ENCODE data around the gene WDR62. TPM values are rescaled to one million over a fixed set of nuclear protein-coding genes. Genes with fewer than 3 reads are reported as not detected.
"Not testable (repeated sequence)": the region's sequence is repeated elsewhere in the genome, so short reads cannot be mapped to it uniquely, and the experiment has no call there.

Gene WDR62
- total RNA-seq, 1 experiment from 2014 or later = 51.4 TPM

DNA sequence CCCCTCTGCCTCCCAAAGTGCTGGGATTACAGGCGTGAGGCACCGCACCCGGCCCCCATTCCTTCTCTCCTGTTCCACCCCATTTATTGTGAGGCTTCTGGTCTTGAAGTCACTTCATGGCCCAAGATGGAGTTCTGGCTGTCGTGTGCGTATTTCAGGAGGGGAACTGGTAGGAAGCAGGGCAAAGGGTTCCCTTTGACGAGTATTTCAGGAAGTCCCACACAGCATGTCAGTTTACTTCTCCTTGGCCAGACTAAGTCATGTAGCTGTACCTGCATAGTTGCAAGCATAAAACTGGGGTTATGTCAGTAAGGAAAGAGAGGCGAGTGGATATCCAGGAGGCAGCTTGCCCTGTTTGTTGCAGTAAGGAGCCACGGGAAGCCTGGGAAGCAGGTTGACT is 10.1 kb downstream of the WDR62 start:
- no peaks in the 10 kb centered on the region for H3K4me1 ChIP-seq (ENCODE audit: control insufficient read depth, insufficient read depth, low read length)
- CTCF ChIA-PET = no interaction called here
- H3K27ac ChIP-seq (ENCODE audit: low read length) = no peak overlapping the region
- TF ChIP-seq, protein P1, sequence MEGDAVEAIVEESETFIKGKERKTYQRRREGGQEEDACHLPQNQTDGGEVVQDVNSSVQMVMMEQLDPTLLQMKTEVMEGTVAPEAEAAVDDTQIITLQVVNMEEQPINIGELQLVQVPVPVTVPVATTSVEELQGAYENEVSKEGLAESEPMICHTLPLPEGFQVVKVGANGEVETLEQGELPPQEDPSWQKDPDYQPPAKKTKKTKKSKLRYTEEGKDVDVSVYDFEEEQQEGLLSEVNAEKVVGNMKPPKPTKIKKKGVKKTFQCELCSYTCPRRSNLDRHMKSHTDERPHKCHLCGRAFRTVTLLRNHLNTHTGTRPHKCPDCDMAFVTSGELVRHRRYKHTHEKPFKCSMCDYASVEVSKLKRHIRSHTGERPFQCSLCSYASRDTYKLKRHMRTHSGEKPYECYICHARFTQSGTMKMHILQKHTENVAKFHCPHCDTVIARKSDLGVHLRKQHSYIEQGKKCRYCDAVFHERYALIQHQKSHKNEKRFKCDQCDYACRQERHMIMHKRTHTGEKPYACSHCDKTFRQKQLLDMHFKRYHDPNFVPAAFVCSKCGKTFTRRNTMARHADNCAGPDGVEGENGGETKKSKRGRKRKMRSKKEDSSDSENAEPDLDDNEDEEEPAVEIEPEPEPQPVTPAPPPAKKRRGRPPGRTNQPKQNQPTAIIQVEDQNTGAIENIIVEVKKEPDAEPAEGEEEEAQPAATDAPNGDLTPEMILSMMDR (IDR thresholded peaks at IDR 0.05) = no peak
- TF ChIP-seq, protein P2, sequence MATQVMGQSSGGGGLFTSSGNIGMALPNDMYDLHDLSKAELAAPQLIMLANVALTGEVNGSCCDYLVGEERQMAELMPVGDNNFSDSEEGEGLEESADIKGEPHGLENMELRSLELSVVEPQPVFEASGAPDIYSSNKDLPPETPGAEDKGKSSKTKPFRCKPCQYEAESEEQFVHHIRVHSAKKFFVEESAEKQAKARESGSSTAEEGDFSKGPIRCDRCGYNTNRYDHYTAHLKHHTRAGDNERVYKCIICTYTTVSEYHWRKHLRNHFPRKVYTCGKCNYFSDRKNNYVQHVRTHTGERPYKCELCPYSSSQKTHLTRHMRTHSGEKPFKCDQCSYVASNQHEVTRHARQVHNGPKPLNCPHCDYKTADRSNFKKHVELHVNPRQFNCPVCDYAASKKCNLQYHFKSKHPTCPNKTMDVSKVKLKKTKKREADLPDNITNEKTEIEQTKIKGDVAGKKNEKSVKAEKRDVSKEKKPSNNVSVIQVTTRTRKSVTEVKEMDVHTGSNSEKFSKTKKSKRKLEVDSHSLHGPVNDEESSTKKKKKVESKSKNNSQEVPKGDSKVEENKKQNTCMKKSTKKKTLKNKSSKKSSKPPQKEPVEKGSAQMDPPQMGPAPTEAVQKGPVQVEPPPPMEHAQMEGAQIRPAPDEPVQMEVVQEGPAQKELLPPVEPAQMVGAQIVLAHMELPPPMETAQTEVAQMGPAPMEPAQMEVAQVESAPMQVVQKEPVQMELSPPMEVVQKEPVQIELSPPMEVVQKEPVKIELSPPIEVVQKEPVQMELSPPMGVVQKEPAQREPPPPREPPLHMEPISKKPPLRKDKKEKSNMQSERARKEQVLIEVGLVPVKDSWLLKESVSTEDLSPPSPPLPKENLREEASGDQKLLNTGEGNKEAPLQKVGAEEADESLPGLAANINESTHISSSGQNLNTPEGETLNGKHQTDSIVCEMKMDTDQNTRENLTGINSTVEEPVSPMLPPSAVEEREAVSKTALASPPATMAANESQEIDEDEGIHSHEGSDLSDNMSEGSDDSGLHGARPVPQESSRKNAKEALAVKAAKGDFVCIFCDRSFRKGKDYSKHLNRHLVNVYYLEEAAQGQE (IDR thresholded peaks at IDR 0.05; ENCODE audit: insufficient read depth in 1 of 2, low read depth in 2 of 2, low read length in 1 of 2) = no peak
- no peak for TF ChIP-seq SIN3A (IDR thresholded peaks at IDR 0.05; ENCODE audit: borderline replicate concordance, insufficient read depth, low read depth, low read length)
- TF ChIP-seq POLR2AphosphoS5 (IDR thresholded peaks at IDR 0.05; ENCODE audit: low read depth, low read length) = no peak
- TF ChIP-seq TCF7L2 (IDR thresholded peaks at IDR 0.05; ENCODE audit: low read depth, low read length) = no peak
- POLR2A ChIA-PET = no interaction called here
- in situ Hi-C loops (cut with HindIII; ENCODE audit: low pct_unique_long_range_greater_than_20kb, low sequenced_read_pairs) (no loop called here), intact Hi-C loops (cut with micrococcal nuclease; ENCODE audit: unreplicated experiment) (no loop called here)
- H3K27me3 ChIP-seq (ENCODE audit: control insufficient read depth, insufficient read depth, low read length) = no peaks in the 10 kb centered on the region
- peaks cover 21% of the 10 kb centered on the region for H3K36me3 ChIP-seq (ENCODE audit: control insufficient read depth, insufficient read depth, low read length)
- DNase-seq (ENCODE audit: low read depth, low spot score) (no peak), ATAC-seq (no peak)
- no peak overlapping the region for H3K4me3 ChIP-seq (ENCODE audit: low read depth in 2 of 2, low read length in 2 of 2)
- no TSS peak for BruUV-seq (replicated peaks)
- no peaks in the 10 kb centered on the region for H3K9me3 ChIP-seq (ENCODE audit: control insufficient read depth, insufficient read depth, low read depth, low read length)

DNA sequence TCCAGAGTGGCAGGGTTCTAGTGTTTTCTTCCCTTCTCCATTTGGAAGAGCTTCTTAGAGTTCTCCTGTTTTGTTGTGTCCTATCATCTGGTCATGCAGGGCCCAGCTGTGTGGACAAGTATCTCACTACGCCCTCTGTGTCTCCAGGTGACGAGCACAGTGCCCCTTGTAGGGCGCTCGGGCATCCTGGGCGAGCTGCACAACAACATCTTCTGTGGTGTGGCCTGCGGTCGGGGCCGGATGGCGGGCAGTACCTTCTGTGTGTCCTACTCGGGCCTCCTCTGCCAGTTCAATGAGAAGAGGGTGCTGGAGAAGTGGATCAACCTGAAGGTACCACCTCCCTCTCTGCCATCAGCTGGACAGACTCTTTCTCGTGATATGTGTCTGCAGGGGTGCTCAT is 13.0 kb downstream of the WDR62 start:
- DNase-seq (ENCODE audit: low read depth, low spot score) (no peak), ATAC-seq (no peak)
- Histone ChIP-seq H3K9me3 (ENCODE audit: control insufficient read depth, insufficient read depth, low read depth, low read length) (no peaks in the 10 kb centered on the region), H3K4me3 (ENCODE audit: low read depth in 2 of 2, low read length in 2 of 2) (no peak overlapping the region), H3K27me3 (ENCODE audit: control insufficient read depth, insufficient read depth, low read length) (no peaks in the 10 kb centered on the region), H3K36me3 (ENCODE audit: control insufficient read depth, insufficient read depth, low read length) (peaks cover 29% of the 10 kb centered on the region; the same call in 1 of the 2 replicates), H3K4me1 (ENCODE audit: control insufficient read depth, insufficient read depth, low read length) (peaks cover 7% of the 10 kb centered on the region; the same call in 1 of the 2 replicates), H3K27ac (ENCODE audit: low read length) (no peak overlapping the region)
- no peak for TF ChIP-seq TCF7L2 (IDR thresholded peaks at IDR 0.05; ENCODE audit: low read depth, low read length)
- TF ChIP-seq, protein P2 (IDR thresholded peaks at IDR 0.05; ENCODE audit: insufficient read depth in 1 of 2, low read depth in 2 of 2, low read length in 1 of 2) = no peak
- TF ChIP-seq SIN3A (IDR thresholded peaks at IDR 0.05; ENCODE audit: borderline replicate concordance, insufficient read depth, low read depth, low read length) = no peak
- TF ChIP-seq, protein P1 (IDR thresholded peaks at IDR 0.05) = no peak
- TF ChIP-seq POLR2AphosphoS5 (IDR thresholded peaks at IDR 0.05; ENCODE audit: low read depth, low read length) = no peak
- CTCF ChIA-PET = no interaction called here
- intact Hi-C loops (cut with micrococcal nuclease; ENCODE audit: unreplicated experiment) (no loop called here), in situ Hi-C loops (cut with HindIII; ENCODE audit: low pct_unique_long_range_greater_than_20kb, low sequenced_read_pairs) (no loop called here)
- BruUV-seq (replicated peaks) = no TSS peak
- POLR2A ChIA-PET = interaction anchor here (0.5 kb wide), 1 partner anchor 13 kb away, joined by 6 read pairs; no protein-coding TSS in a partner anchor

DNA sequence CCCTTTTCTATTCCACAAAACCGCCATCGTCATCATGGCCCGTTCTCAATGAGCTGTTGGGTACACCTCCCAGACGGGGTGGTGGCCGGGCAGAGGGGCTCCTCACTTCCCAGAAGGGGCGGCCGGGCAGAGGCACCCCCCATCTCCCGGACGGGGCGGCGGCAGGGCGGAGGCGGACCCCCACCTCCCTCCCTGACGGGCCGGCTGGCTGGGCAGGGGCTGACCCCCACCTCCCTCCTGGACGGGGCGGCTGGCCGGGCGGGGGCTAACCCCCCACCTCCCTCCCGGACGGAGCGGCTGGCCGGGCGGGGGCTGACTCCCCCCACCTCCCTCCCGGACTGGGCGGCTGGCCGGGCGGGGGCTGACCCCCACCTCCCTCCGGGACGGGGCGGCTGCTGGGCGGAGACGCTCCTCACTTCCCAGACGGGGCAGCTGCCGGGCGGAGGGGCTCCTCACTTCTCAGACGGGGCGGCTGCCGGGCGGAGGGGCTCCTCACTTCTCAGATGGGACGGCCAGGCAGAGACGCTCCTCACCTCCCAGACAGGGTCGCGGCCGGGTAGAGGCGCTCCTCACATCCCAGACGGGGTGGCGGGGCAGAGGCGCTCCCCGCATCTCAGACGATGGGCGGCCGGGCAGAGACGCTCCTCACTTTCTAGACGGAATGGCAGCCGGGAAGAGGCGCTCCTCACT is 14.3 kb downstream of the WDR62 start:
- H3K4me3 ChIP-seq (ENCODE audit: low read depth in 2 of 2, low read length in 2 of 2); POLR2A ChIA-PET; H3K9me3 ChIP-seq (ENCODE audit: control insufficient read depth, insufficient read depth, low read depth, low read length); CTCF ChIA-PET; H3K4me1 ChIP-seq (ENCODE audit: control insufficient read depth, insufficient read depth, low read length); BruUV-seq (replicated peaks); ATAC-seq; DNase-seq (ENCODE audit: low read depth, low spot score); H3K27me3 ChIP-seq (ENCODE audit: control insufficient read depth, insufficient read depth, low read length); in situ Hi-C loops (cut with HindIII; ENCODE audit: low pct_unique_long_range_greater_than_20kb, low sequenced_read_pairs); H3K27ac ChIP-seq (ENCODE audit: low read length); intact Hi-C loops (cut with micrococcal nuclease; ENCODE audit: unreplicated experiment): not testable (repeated sequence)
- peaks cover 25% of the 10 kb centered on the region; the same call in 1 of the 2 replicates for H3K36me3 ChIP-seq (ENCODE audit: control insufficient read depth, insufficient read depth, low read length)
